Pancreas (tissue), 10 donors: ENCODE results near the gene SOS1. TPM values are rescaled to one million over a fixed set of nuclear protein-coding genes. Genes with fewer than 3 reads are reported as not detected.
"Not testable (repeated sequence)": the region's sequence is repeated elsewhere in the genome, so short reads cannot be mapped to it uniquely, and the experiment has no call there.

Experiments used
- ATAC-seq, 4 donors: fragments of 200-7000 bp; cut with Tn5 transposase; one replicate each; pipeline versions ENCODE4 v1.8.0 to v1.9.1; 2020; ENCODE audit warnings: mild to moderate bottlenecking in 4 of 4, moderate library complexity in 4 of 4
- DNase-seq, 6 donors: peaks; one replicate each; pipeline ENCODE4 v3.0.0-alpha.2; 2020
- FAIRE-seq: peaks from 2 replicates; lab custom pipeline; 2012; peaks lifted over from hg19 to GRCh38; lab: Jason Lieb, UNC
- H3K27ac ChIP-seq, 4 donors: fragments of 200-600 bp; sonication (generic); 1 replicate in 3 of 4; 2 replicates in 1 of 4; pipeline versions ENCODE4 v1.5.0 to v1.8.0; 2020
- H3K27me3 ChIP-seq, 4 donors: fragments of 200-600 bp; one replicate each; pipeline ENCODE4 v1.8.0; 2021
- H3K36me3 ChIP-seq, 3 donors: fragments of 200-600 bp; sonication (generic) in 1 of 3; one replicate each; pipeline versions ENCODE4 v1.5.0 to v1.8.0; 2020 to 2021
- H3K4me1 ChIP-seq, 3 donors: fragments of 200-600 bp; one replicate each; pipeline ENCODE4 v1.8.0; 2021
- H3K4me3 ChIP-seq, 4 donors: fragments of 200-600 bp; sonication (generic) in 2 of 4; one replicate each; pipeline versions ENCODE4 v1.5.0 to v1.8.0; 2020 to 2021
- H3K9me3 ChIP-seq, 4 donors: fragments of 200-600 bp; one replicate each; pipeline ENCODE4 v1.8.0; 2021
- WGBS, 2 donors: extraction: QIAGEN DNeasy Blood & Tissue Kit; methylation state at CpG; one replicate each; pipeline ENCODE4 v1.1.7; 2013; 5-methylcytosine and 5-hydroxymethylcytosine counted together
- intact Hi-C, 3 donors: fragments of 100-400 bp; cut with DNase I; formaldehyde crosslinking; loops; one replicate each; pipeline versions ENCODE4 v1.11.1 to v1.14.2; 2022
- polyA plus RNA-seq, 2 donors: library from polyadenylated mRNA; stranded (reverse); fragments of 200-250 nt; gene quantifications; one replicate each; pipeline ENCODE4 v1.2.3, GENCODE V29; 2013
- total RNA-seq, 6 donors: library from RNA; stranded (reverse); fragmentation: NEBNext Ultra II Directional in 4 of 6; extraction: Animal tissue kit (Norgen Biotek cat#: 25700) in 4 of 6; gene quantifications; one replicate each; pipeline versions ENCODE4 v1.2.1 to v1.2.4, GENCODE V29; 2021 to 2023
- TF ChIP-seq, protein P1 (sequence below), 4 donors: fragments of 200-600 bp; sonication (generic) in 3 of 4; IDR thresholded peaks; one replicate each; pipeline versions ENCODE4 v1.5.0 to v1.8.0; 2021; ENCODE audit warnings: antibody characterized with exemption in 4 of 4
- donor health status: healthy with polysubstance abuse.
- donor health status: DM: no; HTN: no; CAD: no; lungs with moderate emphysema.
- donor health status: DM: no; HTN: no; CAD: no.
- donor health status: control.
- donor health status: control.
- donor health status: Bipolar disorder and iron deficiency.
- donor health status: DM: yes; HTN: yes; CAD: no.
- donor health status: DM: no; HTN: no; CAD: no.
- donor health status: DM: no; HTN: no; CAD: no.
- donor health status: DM: yes; HTN: yes; CAD: no.

Gene SOS1
- total and polyA plus RNA-seq, 8 donors, result 3.2 to 22.6 (median 10.1) TPM

DNA sequence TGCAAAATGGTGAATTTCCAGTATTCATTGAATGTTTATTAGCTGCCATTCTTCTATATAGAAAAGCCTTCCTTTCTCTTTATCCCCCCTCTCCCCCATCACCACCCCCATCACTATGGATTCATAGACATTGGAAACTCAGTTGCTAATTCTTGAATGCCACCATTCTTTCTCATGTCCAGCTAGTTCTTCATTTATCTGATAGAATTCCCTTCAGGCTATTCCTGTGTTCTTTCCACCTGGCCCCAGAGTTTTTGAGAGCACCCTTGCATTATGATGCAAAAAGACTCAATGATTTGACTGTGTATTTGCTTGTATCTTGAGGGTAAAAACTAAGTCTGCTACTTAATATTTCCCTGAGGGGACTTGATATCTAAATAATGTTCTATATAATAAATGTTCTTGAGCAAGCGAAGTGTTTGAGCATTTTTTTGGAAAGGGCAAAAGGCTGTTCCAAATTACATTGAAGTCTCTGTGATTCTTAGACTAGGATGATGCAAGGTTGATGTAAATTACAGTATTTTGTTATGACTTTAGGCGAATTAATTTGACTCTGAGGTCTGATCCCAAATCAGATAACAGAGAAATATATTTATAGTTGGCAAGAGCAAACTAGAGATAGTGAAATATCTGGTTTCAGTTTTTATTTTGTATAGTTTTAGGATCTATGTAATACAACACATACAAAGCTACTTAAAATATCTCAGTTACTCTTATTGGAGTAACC is 18.8 kb upstream of the SOS1 start:
- intact Hi-C loops, result no loop called here
- TF ChIP-seq, protein P1, sequence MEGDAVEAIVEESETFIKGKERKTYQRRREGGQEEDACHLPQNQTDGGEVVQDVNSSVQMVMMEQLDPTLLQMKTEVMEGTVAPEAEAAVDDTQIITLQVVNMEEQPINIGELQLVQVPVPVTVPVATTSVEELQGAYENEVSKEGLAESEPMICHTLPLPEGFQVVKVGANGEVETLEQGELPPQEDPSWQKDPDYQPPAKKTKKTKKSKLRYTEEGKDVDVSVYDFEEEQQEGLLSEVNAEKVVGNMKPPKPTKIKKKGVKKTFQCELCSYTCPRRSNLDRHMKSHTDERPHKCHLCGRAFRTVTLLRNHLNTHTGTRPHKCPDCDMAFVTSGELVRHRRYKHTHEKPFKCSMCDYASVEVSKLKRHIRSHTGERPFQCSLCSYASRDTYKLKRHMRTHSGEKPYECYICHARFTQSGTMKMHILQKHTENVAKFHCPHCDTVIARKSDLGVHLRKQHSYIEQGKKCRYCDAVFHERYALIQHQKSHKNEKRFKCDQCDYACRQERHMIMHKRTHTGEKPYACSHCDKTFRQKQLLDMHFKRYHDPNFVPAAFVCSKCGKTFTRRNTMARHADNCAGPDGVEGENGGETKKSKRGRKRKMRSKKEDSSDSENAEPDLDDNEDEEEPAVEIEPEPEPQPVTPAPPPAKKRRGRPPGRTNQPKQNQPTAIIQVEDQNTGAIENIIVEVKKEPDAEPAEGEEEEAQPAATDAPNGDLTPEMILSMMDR (IDR thresholded peaks at IDR 0.05), result no peak
- no peaks in the 10 kb centered on the region for H3K27me3 ChIP-seq
- FAIRE-seq (no peak), ATAC-seq (no peak), DNase-seq (no peak)
- WGBS, 2 donors, result 55 to 58% methylated on average over 2 of the region's 2 CpGs
- H3K4me3 ChIP-seq, result no peak overlapping the region
- H3K36me3 ChIP-seq, result no peaks in the 10 kb centered on the region
- peaks cover 0 to 6% (median 0%) of the 10 kb centered on the region in 3 donors for H3K4me1 ChIP-seq
- no peaks in the 10 kb centered on the region for H3K9me3 ChIP-seq
- no peak overlapping the region for H3K27ac ChIP-seq

DNA sequence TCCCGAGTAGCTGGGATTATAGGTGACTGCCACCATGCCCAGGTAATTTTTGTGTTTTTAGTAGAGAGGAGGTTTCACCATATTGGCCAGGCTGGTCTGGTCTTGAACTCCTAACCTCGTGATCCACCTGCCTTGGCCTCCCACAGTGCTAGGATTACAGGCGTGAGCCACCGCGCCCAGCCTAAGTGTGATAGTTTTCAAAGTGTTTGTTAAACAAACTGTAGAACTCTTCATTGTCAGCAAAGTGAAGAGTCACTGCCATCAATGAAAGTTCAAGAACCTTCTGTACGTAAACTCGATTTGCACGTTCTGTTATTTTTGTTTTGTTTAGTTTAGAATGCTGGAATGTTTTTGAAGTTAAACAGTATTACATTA is 18.0 kb upstream of the SOS1 start:
- intact Hi-C loops, result no loop called here
- TF ChIP-seq, protein P1 (IDR thresholded peaks at IDR 0.05), result no peak
- 89 to 94% methylated on average over 8 of the region's 8 CpGs for WGBS, 2 donors

DNA sequence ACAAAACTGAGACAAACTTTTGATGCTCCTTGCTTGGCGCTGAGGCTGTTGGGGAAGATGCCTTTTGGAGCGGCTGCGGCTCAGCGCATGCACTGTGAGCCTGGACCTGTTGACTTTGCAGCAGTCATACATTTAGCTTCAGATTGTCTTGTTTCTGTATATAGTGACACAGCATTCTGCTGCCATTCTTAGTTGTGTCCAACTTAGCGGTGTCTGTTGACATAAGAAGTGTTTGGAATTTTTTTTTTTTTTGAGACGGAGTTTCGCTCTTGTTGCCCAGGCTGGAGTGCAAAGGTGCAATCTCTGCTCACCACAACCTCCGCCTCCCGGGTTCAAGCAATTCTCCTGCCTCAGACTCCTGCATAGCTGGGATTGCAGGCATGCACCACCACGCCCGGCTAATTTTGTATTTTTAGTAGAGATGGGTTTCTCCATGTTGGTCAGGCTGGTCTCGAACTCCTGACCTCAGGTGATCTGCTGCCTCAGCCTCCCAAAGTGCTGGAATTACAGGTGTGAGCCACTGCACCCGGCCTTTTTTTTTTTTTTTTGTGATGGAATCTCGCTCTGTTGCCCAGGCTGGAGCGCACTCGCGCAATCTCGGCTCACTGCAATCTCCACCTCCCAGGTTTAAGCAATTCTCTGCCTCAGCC is 17.5 kb upstream of the SOS1 start:
- H3K9me3 ChIP-seq, H3K4me1 ChIP-seq, H3K4me3 ChIP-seq, DNase-seq, intact Hi-C loops, H3K27me3 ChIP-seq, H3K36me3 ChIP-seq, FAIRE-seq, H3K27ac ChIP-seq, ATAC-seq: not testable (repeated sequence)
- 81 to 83% methylated on average over 17 to 18 of the region's 18 CpGs for WGBS, 2 donors

More for the DNA sequence above, 18.0 kb upstream of the SOS1 start:
- H3K4me3 ChIP-seq, result no peak overlapping the region
- DNase-seq, result no peak
- H3K4me1 ChIP-seq, result peaks cover 0 to 6% (median 0%) of the 10 kb centered on the region in 3 donors
- no peaks in the 10 kb centered on the region for H3K9me3 ChIP-seq
- no peak for ATAC-seq
- no peaks in the 10 kb centered on the region for H3K27me3 ChIP-seq
- no peaks in the 10 kb centered on the region for H3K36me3 ChIP-seq
- FAIRE-seq, result no peak
- no peak overlapping the region for H3K27ac ChIP-seq

DNA sequence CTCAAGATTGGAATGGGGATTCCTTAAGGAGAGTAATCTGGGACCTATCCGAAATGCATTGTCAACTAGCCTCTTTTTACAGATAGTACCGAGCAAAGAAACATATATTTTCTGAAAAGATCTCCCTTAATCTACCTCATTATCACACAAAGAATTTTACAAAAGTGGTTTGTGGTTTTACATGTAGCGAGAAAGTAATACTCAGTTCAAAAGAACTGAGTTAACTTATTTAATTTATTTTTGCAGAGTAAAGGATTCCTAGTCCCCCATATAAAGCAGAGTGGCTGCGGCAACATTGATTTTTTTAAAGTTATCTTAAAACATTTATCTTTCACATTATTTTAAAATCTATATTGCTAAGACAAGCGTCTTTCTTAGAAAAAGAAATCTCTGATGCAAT is 15.9 kb upstream of the SOS1 start:
- peaks cover 0 to 6% (median 0%) of the 10 kb centered on the region in 3 donors for H3K4me1 ChIP-seq
- no peak overlapping the region for H3K27ac ChIP-seq
- no peaks in the 10 kb centered on the region for H3K9me3 ChIP-seq
- no peaks in the 10 kb centered on the region for H3K27me3 ChIP-seq
- no peak overlapping the region for H3K4me3 ChIP-seq
- TF ChIP-seq, protein P1 (IDR thresholded peaks at IDR 0.05), result no peak
- ATAC-seq (no peak), DNase-seq (no peak), FAIRE-seq (no peak)
- 67 to 71% methylated on average over 5 of the region's 5 CpGs for WGBS, 2 donors
- H3K36me3 ChIP-seq, result no peaks in the 10 kb centered on the region
- intact Hi-C loops, result no loop called here

DNA sequence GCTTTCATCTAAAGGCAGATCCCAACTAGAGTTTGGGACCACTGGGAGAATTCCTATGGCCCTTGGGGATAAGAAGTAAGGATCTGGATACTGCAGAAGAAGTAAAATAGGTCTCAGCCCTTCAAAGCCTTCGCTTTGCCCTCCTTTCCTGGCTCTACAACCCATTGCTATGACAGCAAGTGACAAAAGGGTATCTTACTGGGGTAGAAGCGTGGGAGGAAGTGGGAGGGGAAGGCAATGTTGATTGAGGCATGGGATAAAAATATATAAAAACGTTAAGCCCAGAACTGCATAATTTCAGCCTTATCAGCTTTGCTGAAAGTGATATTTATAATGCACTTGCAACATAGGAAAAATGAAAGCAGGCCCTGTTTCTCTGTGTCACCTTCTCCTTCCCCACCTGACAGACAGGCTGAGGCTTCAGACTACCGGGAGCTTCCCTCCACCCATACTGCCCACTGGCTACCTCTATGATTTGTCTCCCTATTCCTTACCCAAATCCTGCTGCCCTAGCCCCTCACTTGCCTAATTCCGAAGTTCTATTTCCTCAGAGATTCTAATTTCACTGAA is 14.9 kb upstream of the SOS1 start:
- ATAC-seq, result no peak
- DNase-seq, result no peak
- no peak for FAIRE-seq
- Histone ChIP-seq H3K4me3 (no peak overlapping the region), H3K36me3 (no peaks in the 10 kb centered on the region), H3K9me3 (no peaks in the 10 kb centered on the region), H3K4me1 (peaks cover 0 to 6% (median 0%) of the 10 kb centered on the region in 3 donors), H3K27ac (no peak overlapping the region), H3K27me3 (no peaks in the 10 kb centered on the region)
- TF ChIP-seq, protein P1 (IDR thresholded peaks at IDR 0.05), result no peak
- WGBS, 2 donors, result 66 to 73% methylated on average over 5 of the region's 5 CpGs
- intact Hi-C loops, result no loop called here
